Measurements from ENCODE around the gene KRT73.

KRT73 gene

DNA sequence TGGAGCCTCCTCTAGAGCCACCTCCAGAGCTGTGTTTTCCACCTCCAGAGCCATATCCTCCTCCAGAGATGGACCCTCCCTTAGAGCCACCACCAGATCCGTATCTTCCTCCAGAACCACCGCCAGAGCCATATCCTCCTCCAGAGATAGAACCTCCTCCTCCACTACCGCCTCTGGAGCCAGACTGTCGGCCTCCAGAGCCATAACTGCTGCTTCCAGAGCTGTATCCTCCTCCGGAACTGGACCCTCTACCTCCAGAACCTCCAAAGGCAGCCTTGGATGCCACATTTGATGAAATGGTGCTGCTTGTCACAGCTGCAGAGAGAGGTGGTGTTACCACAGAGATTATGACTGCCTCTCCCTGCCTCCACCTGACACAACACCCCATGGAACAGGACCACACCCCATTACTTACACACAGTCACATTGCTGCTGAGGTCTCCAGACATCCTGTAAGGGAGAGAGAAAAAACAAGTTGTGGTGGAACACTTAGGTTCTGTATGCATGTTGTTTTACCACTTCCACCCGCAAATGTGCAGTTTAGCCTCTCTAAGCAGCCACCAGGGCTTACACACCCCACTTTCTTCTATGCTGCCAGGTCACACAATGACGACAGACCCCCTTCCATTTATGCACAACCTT lies 26.9 kb upstream of the KRT73 start:
- no peak for DNase-seq (ENCODE audit: low read depth)

DNA sequence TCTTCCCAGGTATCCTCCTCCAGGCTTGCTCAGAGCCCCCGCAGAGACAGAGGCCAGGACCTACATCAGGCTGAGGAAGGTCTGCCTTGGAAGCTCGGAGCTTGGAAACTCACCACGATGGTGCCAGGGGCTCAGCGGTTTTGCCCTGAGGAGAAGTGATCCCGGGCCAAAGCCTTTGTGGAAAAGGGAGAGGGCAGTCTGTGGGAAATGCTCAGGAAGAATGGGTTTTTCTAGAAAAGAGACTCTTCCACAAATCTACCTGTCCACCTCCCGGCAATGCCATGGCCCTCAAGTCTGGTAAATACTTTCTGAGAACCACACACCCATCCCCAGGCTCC lies 25.7 kb upstream of the KRT73 start:
- no peak for DNase-seq (ENCODE audit: low read depth)

DNA sequence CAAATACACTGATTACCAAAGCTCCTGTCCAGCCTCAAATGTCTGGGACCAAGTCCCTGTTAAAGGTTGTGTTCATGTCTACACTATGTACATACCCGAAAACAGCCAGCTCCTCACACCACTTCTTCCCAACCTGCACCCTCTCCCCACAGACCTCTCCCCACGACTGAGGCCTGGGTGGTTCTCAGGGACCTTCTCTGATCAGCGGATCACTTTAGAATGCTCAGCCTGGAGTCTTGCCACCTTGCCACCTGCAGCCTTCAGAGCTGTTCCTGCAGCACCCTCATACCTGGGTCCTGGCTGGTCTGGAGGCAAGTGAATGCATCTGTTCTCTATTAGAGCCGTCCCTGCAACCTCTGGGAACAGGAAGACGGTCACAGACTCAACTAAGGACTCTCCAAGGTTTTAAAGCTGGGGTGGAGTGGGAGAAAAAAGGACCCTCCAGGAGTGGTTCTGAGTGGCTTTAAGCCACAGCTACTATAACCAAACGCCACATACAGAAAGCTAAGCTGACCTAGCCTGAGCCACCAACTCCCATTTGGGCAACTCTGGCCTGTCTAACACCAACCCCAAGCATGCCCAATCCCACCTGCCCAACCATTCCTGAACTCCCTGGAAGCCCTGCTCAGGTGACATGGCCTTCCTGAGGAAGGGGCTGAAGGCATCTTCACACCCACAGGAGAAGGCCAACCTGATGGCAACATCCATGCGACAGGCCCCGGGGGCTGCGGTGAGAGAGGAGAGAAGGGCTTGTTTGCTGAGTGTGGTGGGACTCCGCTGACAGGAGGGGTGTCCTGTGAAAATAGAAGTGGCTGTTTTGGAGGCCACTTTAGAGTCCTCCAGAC lies 25.1 kb upstream of the KRT73 start:
- DNase-seq (ENCODE audit: low read depth): no peak

DNA sequence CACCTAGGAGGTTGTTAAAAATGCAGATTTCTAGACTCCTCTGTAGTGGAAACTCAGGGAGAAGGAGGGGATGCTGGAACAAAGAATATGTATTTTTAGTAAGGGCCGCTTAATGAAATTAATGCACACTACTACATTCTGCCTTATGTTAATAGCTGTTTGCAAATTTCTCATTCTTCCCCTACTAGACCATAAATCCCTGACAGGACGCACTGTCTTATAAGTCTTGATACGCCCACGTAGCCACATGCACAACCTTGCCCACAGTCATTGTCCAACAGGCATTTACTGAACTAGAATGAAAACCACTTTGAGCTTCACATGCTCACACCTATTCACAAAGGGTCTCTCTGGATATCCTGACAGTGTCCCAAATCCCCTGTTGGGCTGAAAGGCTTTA lies 23.1 kb upstream of the KRT73 start:
- no peak for DNase-seq (ENCODE audit: low read depth)

DNA sequence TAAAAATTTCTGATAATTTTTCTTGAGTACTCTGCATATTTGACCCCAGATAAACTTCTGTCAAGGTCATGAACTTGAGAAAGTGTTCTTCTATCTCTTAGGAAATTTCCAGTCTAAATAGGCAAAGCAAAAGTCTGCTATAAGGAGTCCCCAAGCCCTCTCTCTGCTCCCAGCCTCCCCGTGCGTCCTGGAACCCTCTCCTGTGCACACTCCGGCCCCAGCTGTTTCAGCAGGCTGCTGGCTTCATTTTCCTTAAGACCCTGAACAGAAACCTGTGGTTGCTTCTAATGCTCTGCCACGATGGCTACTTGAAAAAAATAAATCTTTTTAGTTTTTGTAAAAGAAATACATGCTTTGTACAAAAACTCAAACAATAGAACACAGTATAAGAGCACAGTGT lies 18.9 kb upstream of the KRT73 start:
- no peak for DNase-seq (ENCODE audit: low read depth)

DNA sequence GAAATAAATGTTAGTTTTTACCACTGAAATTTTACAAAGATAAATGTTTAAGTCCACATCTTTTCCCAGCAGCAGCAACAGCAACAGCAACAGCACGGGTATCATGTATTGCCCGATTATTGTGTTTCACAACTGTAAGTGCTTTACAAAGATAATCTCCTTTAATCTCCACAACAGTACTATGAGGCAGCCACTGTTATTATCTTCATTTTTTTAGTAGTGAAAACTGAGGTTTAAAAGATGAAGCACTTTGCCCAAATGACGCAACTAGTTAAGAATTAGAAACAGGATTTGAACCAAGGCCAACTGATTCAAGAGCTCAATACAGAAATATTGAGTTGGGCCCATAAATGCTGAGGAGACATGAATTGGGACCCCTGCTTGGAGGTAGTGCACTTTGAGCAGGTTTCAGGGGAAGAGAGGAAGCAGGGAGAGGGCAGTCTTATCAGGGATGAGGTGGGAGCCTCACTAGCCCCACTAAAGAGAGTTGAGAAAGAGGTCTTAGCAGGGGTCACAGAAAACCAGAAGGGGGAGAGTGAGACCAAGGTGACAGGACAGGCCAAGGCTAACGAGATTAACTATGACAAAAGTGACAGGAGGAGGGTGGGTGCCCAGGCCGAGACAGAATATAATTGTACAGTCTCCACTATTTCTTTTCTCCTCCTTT lies 18.4 kb upstream of the KRT73 start:
- DNase-seq (ENCODE audit: low read depth): no peak

DNA sequence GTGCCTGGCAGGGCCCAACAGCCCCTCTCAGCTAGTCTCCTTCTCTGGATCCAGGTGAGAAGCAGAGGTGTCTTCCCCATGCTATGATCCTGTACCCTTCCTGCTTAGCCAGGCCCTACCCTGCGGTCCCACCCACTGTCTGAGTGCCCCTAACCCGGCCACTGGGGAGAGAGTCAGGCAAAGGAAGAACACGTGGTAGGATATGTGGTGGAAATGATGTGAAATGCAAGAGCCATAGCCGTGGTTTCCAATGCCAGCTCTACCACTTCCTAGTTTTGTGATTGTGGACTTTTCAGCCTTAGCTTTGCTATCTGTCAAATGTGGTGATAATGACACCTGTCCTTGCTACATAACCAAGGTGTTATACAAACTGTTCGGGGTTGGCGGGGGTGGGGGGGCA lies 17.8 kb upstream of the KRT73 start:
- no peak for DNase-seq (ENCODE audit: low read depth)

DNA sequence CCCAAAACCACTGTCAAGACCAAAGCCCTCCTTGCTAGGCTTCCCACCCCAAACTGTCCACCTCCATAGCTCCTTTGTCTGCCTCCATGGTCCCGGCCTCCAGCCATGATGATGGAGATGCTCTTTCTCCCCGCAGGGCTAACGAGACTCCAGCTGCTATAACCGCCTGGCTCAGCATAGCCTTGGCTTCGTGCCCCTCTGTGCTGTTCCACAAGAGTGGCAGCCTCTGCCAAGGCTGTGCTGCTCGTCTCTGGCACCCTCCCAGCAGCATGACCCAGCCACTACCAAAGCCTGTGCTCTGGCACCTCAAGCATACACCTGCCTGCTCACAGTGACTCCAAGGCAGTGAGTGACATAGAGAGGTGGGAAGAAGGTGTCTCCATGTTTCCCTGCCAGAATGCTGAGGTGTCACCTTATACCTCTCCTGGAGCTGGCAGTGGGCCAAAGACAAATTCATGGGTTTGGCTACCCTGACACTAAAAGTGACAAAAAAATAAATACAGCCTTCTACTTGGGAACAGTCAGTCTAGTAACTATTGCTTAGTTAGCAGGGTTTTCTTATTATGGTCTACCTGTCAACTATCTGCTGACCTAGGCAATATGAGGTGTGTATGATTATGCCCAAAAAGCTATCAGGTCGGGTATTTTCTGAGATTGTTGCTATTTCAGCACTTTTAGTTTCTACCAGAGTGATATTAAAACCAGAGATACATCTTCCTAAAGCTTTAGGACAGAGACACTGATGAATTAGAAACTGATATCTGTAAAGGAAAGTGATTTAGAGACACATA lies 16.1 kb upstream of the KRT73 start:
- no peak for DNase-seq (ENCODE audit: low read depth)

DNA sequence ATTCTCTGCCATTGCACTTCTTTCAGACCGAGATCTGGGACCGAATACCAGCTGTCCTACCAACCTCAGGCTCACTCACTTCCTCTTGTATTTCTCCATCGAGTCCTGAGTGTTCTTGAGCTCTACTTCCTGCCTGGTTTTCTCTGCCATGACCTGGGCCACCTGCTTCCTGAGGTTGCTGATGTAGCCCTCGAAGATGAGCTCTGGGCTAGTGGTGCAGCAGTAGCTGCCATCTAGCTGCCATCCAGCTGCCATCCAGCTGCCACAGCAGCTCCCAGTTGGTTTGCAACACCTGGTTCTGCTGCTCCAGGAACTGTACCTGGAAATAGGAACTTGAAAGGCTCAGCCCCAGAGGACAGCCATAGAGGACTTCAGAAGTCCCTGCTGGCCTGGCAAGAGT lies 15.0 kb upstream of the KRT73 start:
- DNase-seq (ENCODE audit: low read depth): no peak

DNA sequence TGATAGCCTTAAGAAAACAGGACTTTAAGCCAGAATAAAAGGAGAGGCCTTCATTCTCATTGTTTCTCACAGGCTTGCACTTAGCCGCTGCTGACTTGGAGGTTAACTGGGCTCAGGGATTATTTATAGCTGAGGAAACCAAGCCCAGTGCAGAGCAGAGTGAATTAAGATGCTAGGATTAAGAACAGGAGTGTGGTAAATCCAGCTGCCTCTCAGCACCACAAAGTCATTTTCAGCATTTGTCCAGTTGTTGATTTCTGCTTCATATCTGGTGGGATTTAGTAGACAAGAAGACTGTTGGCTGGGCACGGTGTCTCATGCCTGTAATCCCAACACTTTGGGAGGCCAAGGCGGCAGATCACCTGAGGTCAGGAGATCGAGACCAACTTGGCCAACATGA lies 14.3 kb upstream of the KRT73 start:
- no peak for DNase-seq (ENCODE audit: low read depth)

DNA sequence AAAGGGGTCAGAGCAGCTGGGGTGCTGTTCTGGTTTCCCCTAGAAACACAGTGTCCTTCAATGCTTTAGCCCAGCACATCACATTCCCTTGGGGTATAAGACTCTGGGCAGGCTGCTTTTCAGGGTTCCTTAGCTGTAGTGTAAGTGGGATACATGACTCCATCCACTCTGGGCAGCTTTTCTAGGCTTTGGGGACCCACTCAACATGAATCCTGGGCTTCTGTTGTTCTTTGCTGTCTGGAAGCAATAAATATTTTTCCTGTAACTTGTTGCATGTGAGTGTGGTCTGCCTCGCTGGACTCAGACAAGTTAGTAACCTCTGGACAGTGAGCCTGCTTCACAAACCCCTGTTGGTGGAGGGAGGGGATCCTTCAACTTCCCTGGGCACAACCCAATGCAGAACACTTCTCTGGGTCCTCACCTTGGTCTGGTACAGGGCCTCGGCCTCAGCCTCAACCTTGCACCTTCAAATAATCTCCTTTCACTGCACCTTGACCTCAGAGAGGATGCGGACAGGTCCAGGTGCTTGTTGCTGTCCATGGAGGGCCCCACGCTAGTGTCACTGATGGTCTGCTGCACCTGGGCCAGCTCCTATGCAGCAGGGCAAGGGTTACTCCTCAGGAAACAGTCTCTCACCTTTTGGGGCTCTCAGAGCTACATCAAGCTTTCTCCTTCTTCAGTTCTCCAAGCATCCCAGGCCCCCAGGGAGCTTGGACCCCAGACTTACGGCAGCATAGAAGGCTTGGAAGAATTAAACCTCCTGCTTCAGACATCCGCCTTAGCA lies 13.5 kb upstream of the KRT73 start:
- DNase-seq (ENCODE audit: low read depth): no peak

DNA sequence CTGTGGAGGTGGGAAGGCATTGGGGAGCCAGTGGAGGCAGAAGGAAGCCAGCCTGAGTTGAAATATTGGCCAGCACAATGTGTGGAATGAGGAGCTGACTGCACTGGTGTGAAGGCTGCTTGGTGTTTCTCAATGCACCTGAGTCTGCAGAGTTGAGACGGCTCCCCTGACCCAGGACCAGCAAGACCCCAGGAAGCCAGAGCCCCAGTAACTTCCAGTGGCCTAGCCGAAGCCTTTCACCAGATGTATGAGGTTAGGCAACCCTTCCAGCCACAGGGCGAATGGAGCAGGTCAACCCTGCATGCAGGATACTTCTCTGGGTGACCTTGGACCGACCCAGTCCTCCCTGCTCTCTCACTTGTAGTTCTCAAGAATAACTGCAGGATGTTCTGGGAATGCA lies 12.9 kb upstream of the KRT73 start:
- DNase-seq (ENCODE audit: low read depth): no peak

DNA sequence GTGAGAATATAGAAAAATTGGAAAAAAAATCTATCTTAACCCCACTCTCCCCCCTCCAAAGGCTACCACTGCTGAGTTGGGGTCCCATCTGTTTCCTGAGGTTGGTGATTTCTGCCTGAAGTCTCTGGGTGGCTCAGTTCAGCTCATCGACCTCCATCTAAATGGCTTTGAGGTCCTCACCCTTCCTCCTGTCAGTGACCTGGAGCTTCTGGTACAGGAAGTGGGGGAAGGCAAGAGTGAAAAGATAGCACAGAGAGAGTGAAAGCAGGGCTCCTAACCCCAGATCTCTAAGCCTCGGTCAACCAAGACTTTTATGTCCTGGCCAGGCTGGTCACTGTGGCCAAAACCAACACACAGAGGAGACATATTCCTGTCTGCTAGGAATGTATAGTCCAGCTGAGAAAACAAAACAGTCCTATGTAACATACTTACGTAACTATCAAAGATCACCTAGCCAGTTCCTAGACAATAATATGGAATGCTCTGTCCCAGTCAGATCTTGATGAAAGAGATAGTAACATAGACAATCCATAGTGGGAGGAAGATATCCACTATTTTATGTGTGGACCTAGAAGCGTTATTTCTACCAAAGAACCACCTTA lies 12.3 kb upstream of the KRT73 start:
- DNase-seq (ENCODE audit: low read depth): no peak

DNA sequence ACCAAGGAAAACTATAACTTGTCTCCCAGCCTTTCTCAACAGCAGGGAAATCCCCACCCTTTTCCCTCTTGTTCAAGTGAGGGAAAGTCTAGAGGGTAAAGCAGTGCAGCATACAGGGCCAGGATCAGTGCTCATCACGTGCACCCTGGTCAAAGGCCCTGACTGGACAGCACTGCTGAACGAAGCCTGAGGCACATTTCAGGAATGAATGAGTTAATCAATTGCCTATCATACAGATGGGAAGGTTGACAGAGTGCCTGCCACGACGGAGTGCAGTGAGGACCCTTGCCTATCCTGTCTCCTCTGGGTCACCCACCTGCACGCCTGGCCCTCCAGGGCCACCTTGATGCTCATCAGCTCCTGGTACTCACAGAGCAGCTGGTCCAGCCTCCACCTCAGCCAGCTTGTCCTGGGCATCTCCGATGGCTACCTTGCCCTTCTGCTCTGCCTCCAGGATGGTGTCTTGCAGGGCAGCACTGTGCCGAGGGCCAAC lies 11.7 kb upstream of the KRT73 start:
- DNase-seq (ENCODE audit: low read depth): no peak

DNA sequence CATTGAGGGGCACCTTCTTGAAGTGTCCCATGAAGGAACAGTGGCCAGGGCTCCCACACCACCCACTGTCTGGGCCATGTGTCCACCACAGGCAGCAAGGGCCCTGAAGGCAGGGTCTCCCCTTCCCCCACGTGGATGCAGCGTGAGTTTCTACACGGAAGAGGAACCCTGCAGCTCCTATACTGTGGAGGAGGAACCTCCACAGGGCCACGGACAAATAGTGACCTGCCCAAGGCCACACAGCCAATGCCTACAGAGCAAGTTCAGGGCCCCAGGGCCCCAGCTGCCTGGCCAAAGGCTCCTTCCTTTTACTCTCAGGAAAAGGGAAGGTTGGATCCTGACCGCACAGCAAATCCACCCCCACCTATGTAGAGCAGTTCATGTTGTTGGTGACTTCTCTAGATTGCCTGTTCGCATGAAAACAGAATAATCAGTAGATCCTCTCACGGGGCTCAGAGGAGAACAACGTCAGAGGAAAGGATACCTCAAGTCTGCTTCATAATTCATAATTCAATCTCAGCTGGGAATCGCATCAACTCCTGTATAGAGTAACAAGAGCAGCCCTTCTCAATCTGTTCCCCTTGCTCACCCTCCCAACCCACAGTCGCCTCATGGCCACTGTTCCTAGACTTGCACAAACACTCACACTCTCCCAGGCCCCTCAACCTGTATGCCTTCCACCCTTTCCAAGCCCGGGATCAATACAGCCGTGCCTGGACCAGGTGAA lies 11.1 kb upstream of the KRT73 start:
- no peak for DNase-seq (ENCODE audit: low read depth)

DNA sequence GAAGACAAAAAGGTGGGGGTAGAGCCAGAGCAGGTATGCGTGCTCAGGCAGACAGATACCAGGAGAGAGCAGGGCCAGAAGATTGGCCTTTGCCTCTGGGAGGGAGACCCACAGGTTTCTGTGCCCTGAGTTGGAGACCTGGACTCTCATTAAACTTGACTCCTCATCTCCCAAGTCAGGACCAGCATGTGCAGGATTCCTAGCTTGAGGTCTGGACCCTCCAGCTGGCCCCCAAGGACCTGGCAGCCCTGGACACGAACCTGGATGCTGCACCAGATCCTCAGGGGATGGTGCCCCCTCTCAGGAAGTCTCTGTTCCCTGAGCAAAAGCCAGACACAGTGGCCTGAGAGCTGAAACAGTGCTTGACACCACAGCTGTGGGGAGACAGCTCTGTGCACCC lies 10.5 kb upstream of the KRT73 start:
- no peak for DNase-seq (ENCODE audit: low read depth)

DNA sequence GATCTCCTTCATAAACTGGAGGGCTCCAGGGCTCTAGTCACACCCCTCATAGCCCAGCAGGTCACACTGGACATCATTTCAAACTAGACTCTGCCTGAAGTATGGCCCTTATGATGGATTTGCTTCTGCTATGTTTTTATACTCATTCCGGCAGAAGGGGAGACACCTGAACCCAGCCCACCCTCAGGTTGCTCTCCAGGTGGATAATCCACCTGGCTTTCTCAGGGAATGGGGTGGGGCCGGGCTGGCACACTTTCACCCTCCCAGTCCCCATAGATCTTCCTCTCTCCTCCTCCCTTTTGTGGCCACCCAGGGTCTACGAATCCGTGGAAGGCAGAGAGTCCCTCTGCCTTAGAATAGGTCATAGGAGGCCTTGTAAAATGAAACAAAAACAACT lies 9.8 kb upstream of the KRT73 start:
- DNase-seq (ENCODE audit: low read depth): no peak

DNA sequence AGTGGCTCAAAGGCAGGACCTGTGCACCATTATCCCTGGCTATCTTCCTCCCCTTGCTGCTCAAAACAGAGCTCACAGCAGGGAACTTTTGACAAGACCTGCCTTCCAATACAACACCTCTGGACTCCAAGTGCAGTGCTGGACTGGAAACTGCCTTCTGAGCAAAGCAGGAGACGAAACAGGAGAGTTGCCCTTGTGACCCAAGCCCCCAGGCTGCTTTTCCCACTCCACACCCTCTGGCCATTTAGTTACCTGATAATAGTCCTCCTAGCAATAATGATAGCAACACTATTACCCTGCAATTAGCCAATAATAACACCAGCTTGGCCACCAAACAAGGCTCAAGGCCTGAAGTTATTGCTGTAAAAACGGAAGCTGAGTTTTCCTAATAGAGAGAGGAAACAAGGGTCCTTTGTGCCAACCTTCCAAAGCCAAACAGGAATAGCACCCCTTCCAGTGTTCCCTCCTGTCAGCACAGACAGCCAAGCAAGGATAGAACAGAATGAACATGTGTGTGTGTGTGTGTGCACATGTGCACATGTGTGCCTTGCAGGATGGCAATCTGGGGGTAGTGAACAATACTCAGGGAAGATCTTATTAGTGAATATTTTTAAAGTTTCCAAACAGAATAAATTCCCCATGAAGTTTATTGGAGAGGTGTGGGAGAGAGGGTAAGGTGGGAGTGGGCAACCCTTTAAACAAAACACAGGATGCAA lies 9.2 kb upstream of the KRT73 start:
- DNase-seq (ENCODE audit: low read depth): no peak

DNA sequence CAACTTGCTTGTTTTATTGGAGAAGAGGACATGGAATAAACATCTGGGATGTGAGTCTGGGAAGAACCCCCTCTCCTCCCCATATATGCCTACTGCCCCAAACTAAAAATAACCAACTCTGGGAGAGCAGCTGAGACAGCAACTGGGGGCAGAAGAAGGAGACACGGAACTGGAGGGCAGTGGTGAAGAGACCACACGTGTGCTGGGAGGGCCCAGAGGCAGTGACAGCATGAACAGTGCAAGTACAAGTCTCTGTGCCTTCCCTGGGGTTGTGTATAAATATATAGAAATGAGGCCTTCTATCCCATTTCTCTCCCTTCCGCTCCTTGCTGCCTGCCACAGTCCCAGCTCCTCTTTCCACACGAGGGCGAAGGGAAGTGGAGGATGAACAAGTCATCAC lies 4.0 kb upstream of the KRT73 start:
- DNase-seq (ENCODE audit: low read depth): no peak

DNA sequence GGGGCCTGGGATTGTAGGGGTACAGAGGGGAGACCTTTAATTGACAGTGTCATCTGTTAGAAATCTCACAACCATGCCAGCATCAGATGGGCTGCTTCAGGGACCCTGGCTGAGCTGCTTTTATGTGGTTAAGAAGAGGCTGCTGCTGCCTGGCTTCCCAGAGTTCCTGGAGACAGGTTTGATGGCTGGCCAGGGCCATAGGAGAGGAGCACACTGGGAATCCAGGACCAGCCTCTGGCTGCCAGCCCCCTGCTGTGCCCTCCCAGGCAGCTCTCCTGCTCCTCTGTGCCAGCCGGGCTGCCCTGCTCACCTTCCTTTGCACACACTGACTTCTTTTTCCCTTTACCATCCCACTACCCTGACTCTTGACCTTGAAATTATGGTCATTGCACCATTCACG lies 507 bp upstream of the KRT73 start:
- DNase-seq (ENCODE audit: low read depth): no peak

Data from fibroblast of the conjunctiva (primary cell).